ENCODE data around the gene ANK3. TPM values are rescaled to one million over a fixed set of nuclear protein-coding genes. Genes with fewer than 3 reads are reported as not detected.

ANK3 gene
- total RNA-seq, 1 experiment from 2014 or later = 15.3 TPM

DNA sequence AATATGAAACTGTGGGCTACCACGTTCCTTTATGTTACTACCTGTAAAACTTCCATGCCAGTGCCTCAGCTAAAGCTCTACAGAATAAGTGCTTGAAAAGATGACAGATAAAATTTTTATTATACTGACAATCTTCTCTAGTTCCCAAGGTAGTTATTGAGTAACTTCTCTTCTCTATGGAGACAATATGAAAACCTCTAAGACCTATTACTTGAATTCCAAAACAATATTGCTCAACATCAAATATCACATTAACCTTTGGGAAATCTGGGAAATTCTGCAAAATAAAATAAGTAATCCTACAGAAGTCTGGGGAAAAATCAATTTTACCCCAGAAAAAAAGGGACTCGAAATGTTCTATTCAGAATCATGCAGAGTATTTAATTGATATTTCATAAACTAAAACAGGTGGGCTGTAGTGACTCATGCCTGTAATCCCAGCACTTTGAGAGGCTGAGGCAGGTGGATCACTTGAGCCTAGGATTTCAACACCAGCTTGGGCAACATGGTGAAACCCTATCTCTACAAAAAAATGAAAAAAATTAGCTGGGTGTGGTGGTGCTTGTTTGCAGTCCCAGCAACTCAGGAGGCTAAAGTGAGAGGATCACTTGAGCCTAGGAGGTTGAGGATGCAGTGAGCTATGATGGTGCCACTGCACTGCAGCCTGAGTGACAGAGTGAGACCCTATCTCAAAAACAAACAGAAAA is 23.8 kb upstream of the ANK3 start:
- no peak for ATAC-seq
- ChIA-PET RAD21 (ENCODE audit: low non-redundant PET in 1 of 2, low total read pairs in 2 of 2, uncharacterized antibody in 2 of 2, unreplicated experiment in 2 of 2) (no interaction called here), POLR2A (no interaction called here), CTCF (no interaction called here)
- no TSS peak for BruUV-seq (replicated peaks)
- Histone ChIP-seq H3K36me3 (ENCODE audit: control insufficient read depth in 1 of 2, insufficient read depth in 2 of 2, low read length in 2 of 2) (no peaks in the 10 kb centered on the region), H3K79me2 (ENCODE audit: insufficient read depth, low read length) (no peaks in the 10 kb centered on the region), H3K9me3 (ENCODE audit: control insufficient read depth in 1 of 2, insufficient read depth in 1 of 2, low read depth in 1 of 2, low read length in 2 of 2) (no peaks in the 10 kb centered on the region), H3K27me3 (ENCODE audit: insufficient read depth, low read length) (no peaks in the 10 kb centered on the region), H3K9me2 (ENCODE audit: insufficient read depth) (no peaks in the 10 kb centered on the region), H3K9ac (ENCODE audit: low read length) (no peak overlapping the region), H4K20me1 (ENCODE audit: insufficient read depth) (no peaks in the 10 kb centered on the region), H3K27ac (ENCODE audit: low read depth, low read length) (no peak overlapping the region), H2AFZ (ENCODE audit: low read depth, low read length, poor library complexity, severe bottlenecking) (no peak overlapping the region), H3K4me2 (ENCODE audit: low read length) (no peak overlapping the region), H3K4me3 (replicated peaks in 1 of 2; ENCODE audit: low read depth in 1 of 2, low read length in 2 of 2) (no peak overlapping the region), H3K4me1 (ENCODE audit: control insufficient read depth in 1 of 2, insufficient read depth in 2 of 2, low read length in 2 of 2) (peaks cover 3 to 20% of the 10 kb centered on the region in 2 experiments; a peak in 3 of 4 replicates)
- intact Hi-C loops (cut with micrococcal nuclease) = no loop called here
- no peak for TF ChIP-seq TCF7L2 (IDR thresholded peaks at IDR 0.05; ENCODE audit: borderline replicate concordance, extremely low read depth, insufficient read depth, insufficient read length)
- no peak for TF ChIP-seq JUND (IDR thresholded peaks at IDR 0.05)
- TF ChIP-seq EZH2 (IDR thresholded peaks at IDR 0.05) = no peak
- no peak for TF ChIP-seq EGR1 (IDR thresholded peaks at IDR 0.05; ENCODE audit: low read depth)
- TF ChIP-seq, protein P1, sequence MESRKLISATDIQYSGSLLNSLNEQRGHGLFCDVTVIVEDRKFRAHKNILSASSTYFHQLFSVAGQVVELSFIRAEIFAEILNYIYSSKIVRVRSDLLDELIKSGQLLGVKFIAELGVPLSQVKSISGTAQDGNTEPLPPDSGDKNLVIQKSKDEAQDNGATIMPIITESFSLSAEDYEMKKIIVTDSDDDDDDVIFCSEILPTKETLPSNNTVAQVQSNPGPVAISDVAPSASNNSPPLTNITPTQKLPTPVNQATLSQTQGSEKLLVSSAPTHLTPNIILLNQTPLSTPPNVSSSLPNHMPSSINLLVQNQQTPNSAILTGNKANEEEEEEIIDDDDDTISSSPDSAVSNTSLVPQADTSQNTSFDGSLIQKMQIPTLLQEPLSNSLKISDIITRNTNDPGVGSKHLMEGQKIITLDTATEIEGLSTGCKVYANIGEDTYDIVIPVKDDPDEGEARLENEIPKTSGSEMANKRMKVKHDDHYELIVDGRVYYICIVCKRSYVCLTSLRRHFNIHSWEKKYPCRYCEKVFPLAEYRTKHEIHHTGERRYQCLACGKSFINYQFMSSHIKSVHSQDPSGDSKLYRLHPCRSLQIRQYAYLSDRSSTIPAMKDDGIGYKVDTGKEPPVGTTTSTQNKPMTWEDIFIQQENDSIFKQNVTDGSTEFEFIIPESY (IDR thresholded peaks at IDR 0.05; ENCODE audit: extremely low read depth, insufficient replicate concordance, low read length) = no peak
- DNase-seq (ENCODE audit: low read depth, low spot score) = no peak

DNA sequence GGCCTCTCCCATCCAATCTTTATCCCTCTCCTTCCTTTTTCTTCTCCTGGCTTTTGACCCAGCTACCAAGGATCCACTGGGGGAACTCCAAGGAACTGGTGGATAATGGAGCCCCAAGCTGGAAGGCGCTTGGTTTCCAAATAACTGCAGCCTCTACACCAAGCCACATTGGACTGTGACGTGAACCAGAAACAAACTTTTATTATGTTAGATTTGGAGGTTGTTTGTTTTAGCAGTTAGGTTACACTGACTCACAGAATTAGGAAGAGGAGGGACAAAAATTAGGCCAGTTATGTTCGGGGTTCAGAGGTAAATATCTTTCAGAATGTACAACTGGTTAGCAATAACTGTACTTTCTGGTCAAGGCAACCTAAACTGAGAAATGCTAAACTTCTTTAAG is 21.3 kb upstream of the ANK3 start:
- Histone ChIP-seq H3K4me1 (ENCODE audit: control insufficient read depth in 1 of 2, insufficient read depth in 2 of 2, low read length in 2 of 2) (peaks cover 3 to 16% of the 10 kb centered on the region in 2 experiments; a peak in 3 of 4 replicates), H2AFZ (ENCODE audit: low read depth, low read length, poor library complexity, severe bottlenecking) (no peak overlapping the region), H3K9ac (ENCODE audit: low read length) (no peak overlapping the region), H3K79me2 (ENCODE audit: insufficient read depth, low read length) (no peaks in the 10 kb centered on the region), H3K4me2 (ENCODE audit: low read length) (no peak overlapping the region), H3K4me3 (replicated peaks in 1 of 2; ENCODE audit: low read depth in 1 of 2, low read length in 2 of 2) (no peak overlapping the region), H3K9me3 (ENCODE audit: control insufficient read depth in 1 of 2, insufficient read depth in 1 of 2, low read depth in 1 of 2, low read length in 2 of 2) (no peaks in the 10 kb centered on the region), H3K27ac (ENCODE audit: low read depth, low read length) (no peak overlapping the region), H3K9me2 (ENCODE audit: insufficient read depth) (no peaks in the 10 kb centered on the region), H3K36me3 (ENCODE audit: control insufficient read depth in 1 of 2, insufficient read depth in 2 of 2, low read length in 2 of 2) (no peaks in the 10 kb centered on the region), H3K27me3 (ENCODE audit: insufficient read depth, low read length) (no peaks in the 10 kb centered on the region), H4K20me1 (ENCODE audit: insufficient read depth) (no peaks in the 10 kb centered on the region)
- RAD21 ChIA-PET (ENCODE audit: low non-redundant PET in 1 of 2, low total read pairs in 2 of 2, uncharacterized antibody in 2 of 2, unreplicated experiment in 2 of 2) = no interaction called here
- POLR2A ChIA-PET = no interaction called here
- DNase-seq (ENCODE audit: low read depth, low spot score) = no peak
- ATAC-seq = no peak
- CTCF ChIA-PET = no interaction called here
- no TSS peak for BruUV-seq (replicated peaks)
- intact Hi-C loops (cut with micrococcal nuclease) = no loop called here
- TF ChIP-seq ELF1 (IDR thresholded peaks at IDR 0.05; ENCODE audit: borderline replicate concordance, low read depth) (no peak), EGR1 (IDR thresholded peaks at IDR 0.05; ENCODE audit: low read depth) (no peak), ZNF274 (IDR thresholded peaks at IDR 0.05; ENCODE audit: low read depth, low read length) (no peak), TCF7L2 (IDR thresholded peaks at IDR 0.05; ENCODE audit: borderline replicate concordance, extremely low read depth, insufficient read depth, insufficient read length) (no peak), SRF (IDR thresholded peaks at IDR 0.05; ENCODE audit: low read depth) (no peak), CBX3 (IDR thresholded peaks at IDR 0.05; ENCODE audit: low read depth) (no peak), SP1 (IDR thresholded peaks at IDR 0.05; ENCODE audit: low read depth) (no peak), POLR2AphosphoS5 (IDR thresholded peaks at IDR 0.05; ENCODE audit: low read depth, low read length) (no peak), SIN3A (IDR thresholded peaks at IDR 0.05; ENCODE audit: low read depth) (no peak), ZFX (IDR thresholded peaks at IDR 0.05) (no peak), FOSL1 (IDR thresholded peaks at IDR 0.05; ENCODE audit: low read depth) (no peak)
- TF ChIP-seq, protein P2, sequence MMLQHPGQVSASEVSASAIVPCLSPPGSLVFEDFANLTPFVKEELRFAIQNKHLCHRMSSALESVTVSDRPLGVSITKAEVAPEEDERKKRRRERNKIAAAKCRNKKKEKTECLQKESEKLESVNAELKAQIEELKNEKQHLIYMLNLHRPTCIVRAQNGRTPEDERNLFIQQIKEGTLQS (IDR thresholded peaks at IDR 0.05) = no peak
- TF ChIP-seq, protein P3, sequence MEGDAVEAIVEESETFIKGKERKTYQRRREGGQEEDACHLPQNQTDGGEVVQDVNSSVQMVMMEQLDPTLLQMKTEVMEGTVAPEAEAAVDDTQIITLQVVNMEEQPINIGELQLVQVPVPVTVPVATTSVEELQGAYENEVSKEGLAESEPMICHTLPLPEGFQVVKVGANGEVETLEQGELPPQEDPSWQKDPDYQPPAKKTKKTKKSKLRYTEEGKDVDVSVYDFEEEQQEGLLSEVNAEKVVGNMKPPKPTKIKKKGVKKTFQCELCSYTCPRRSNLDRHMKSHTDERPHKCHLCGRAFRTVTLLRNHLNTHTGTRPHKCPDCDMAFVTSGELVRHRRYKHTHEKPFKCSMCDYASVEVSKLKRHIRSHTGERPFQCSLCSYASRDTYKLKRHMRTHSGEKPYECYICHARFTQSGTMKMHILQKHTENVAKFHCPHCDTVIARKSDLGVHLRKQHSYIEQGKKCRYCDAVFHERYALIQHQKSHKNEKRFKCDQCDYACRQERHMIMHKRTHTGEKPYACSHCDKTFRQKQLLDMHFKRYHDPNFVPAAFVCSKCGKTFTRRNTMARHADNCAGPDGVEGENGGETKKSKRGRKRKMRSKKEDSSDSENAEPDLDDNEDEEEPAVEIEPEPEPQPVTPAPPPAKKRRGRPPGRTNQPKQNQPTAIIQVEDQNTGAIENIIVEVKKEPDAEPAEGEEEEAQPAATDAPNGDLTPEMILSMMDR (IDR thresholded peaks at IDR 0.05 in 2 of 3, conservative IDR thresholded peaks at IDR 0.05 in 1 of 3; ENCODE audit: borderline replicate concordance in 1 of 3, insufficient read depth in 1 of 3, low read depth in 2 of 3, low read length in 2 of 3) = no peak
